ENCODE results near the gene PUS1. TPM values are rescaled to one million over a fixed set of nuclear protein-coding genes. Genes with fewer than 3 reads are reported as not detected.

The PUS1 gene
- total RNA-seq, 1 donor from 2014 or later = 18.8 TPM

- Mint-ChIP-seq H3K4me1 (ENCODE audit: unreplicated experiment) (no peaks in the 10 kb centered on the region), H3K27ac (ENCODE audit: unreplicated experiment) (no peak overlapping the region), H3K27me3 (ENCODE audit: unreplicated experiment) (no peaks in the 10 kb centered on the region), H3K9me3 (ENCODE audit: unreplicated experiment) (no peaks in the 10 kb centered on the region), H3K36me3 (ENCODE audit: unreplicated experiment) (no peaks in the 10 kb centered on the region), H3K4me3 (ENCODE audit: unreplicated experiment) (no peak overlapping the region)
- DNase-seq (ENCODE audit: extremely low spot score, unreplicated experiment) = no peak
- no peak for TF ChIP-seq CTCF (IDR thresholded peaks at IDR 0.05)
Observed at GRCh38 chr12:131971226-131971625, 42.1 kb downstream of the PUS1 start.

GRCh38 chr12:131975228-131975627, 46.2 kb downstream of the PUS1 start:
- Mint-ChIP-seq H3K27ac (ENCODE audit: unreplicated experiment) (no peak overlapping the region), H3K36me3 (ENCODE audit: unreplicated experiment) (peaks cover 1% of the 10 kb centered on the region), H3K9me3 (ENCODE audit: unreplicated experiment) (no peaks in the 10 kb centered on the region), H3K27me3 (ENCODE audit: unreplicated experiment) (no peaks in the 10 kb centered on the region), H3K4me1 (ENCODE audit: unreplicated experiment) (no peaks in the 10 kb centered on the region), H3K4me3 (ENCODE audit: unreplicated experiment) (no peak overlapping the region)
- peak; percentile 36 for DNase-seq (ENCODE audit: extremely low spot score, unreplicated experiment)
- TF ChIP-seq CTCF (IDR thresholded peaks at IDR 0.05) = no peak

GRCh38 chr12:131979606-131980005, 50.5 kb downstream of the PUS1 start:
- TF ChIP-seq CTCF (IDR thresholded peaks at IDR 0.05) = no peak
- peak; percentile 60 for DNase-seq (ENCODE audit: extremely low spot score, unreplicated experiment)
- Mint-ChIP-seq H3K27me3 (ENCODE audit: unreplicated experiment) (no peaks in the 10 kb centered on the region), H3K4me1 (ENCODE audit: unreplicated experiment) (no peaks in the 10 kb centered on the region), H3K9me3 (ENCODE audit: unreplicated experiment) (no peaks in the 10 kb centered on the region), H3K27ac (ENCODE audit: unreplicated experiment) (no peak overlapping the region), H3K4me3 (ENCODE audit: unreplicated experiment) (no peak overlapping the region), H3K36me3 (ENCODE audit: unreplicated experiment) (peaks cover 16% of the 10 kb centered on the region)

- TF ChIP-seq CTCF (IDR thresholded peaks at IDR 0.05) = no peak
- no peak for DNase-seq (ENCODE audit: extremely low spot score, unreplicated experiment)
- Mint-ChIP-seq H3K9me3 (ENCODE audit: unreplicated experiment) (no peaks in the 10 kb centered on the region), H3K36me3 (ENCODE audit: unreplicated experiment) (peaks cover 20% of the 10 kb centered on the region), H3K4me1 (ENCODE audit: unreplicated experiment) (no peaks in the 10 kb centered on the region), H3K4me3 (ENCODE audit: unreplicated experiment) (no peak overlapping the region), H3K27ac (ENCODE audit: unreplicated experiment) (no peak overlapping the region), H3K27me3 (ENCODE audit: unreplicated experiment) (no peaks in the 10 kb centered on the region)
Observed at GRCh38 chr12:131980263-131980662, 51.2 kb downstream of the PUS1 start.

- peaks cover 22% of the 10 kb centered on the region for H3K36me3 Mint-ChIP-seq (ENCODE audit: unreplicated experiment)
- no peaks in the 10 kb centered on the region for H3K4me1 Mint-ChIP-seq (ENCODE audit: unreplicated experiment)
- no peaks in the 10 kb centered on the region for H3K27me3 Mint-ChIP-seq (ENCODE audit: unreplicated experiment)
- DNase-seq (ENCODE audit: extremely low spot score, unreplicated experiment) = peak; percentile 80
- no peaks in the 10 kb centered on the region for H3K9me3 Mint-ChIP-seq (ENCODE audit: unreplicated experiment)
- H3K27ac Mint-ChIP-seq (ENCODE audit: unreplicated experiment) = no peak overlapping the region
- TF ChIP-seq CTCF (IDR thresholded peaks at IDR 0.05) = no peak
- no peak overlapping the region for H3K4me3 Mint-ChIP-seq (ENCODE audit: unreplicated experiment)
Observed at GRCh38 chr12:131981388-131981787, 52.3 kb downstream of the PUS1 start.
